H1 (cell line): ENCODE measurements around the gene EIPR1. TPM values are rescaled to one million over a fixed set of nuclear protein-coding genes. Genes with fewer than 3 reads are reported as not detected.
A peak's percentile ranks its signal among the peaks of the same experiment; 100 is the strongest.

ENCODE experiments used
- CTCF ChIA-PET: fragments of 300-600 bp; sonication (Branson Sonifier 250); formaldehyde crosslinking; loops from one replicate; lab custom pipeline; 2021; ENCODE audit not compliant: partially characterized antibody; lab: Charles Lee
- POLR2A ChIA-PET: fragments of 300-600 bp; sonication (Branson Sonifier 250); formaldehyde crosslinking; loops from one replicate; lab custom pipeline; 2021; ENCODE audit warnings: inconsistent platforms; ENCODE audit not compliant: partially characterized antibody; lab: Charles Lee
- DNase-seq, 2 experiments: peaks; one replicate each; pipeline versions ENCODE4 v3.0.0 to v3.0.0-alpha.2; 2010 to 2022; ENCODE audit warnings: low spot score in 2 of 2, low read depth in 1 of 2, mixed read lengths in 1 of 2
- FAIRE-seq: peaks from 2 replicates; lab custom pipeline; 2011; peaks lifted over from hg19 to GRCh38; lab: Jason Lieb, UNC
- H2AFZ ChIP-seq: 2 replicates; pipeline ENCODE4 v1.8.1; 2012; ENCODE audit warnings: low read length, inconsistent platforms
- H2AK5ac ChIP-seq: 2 replicates; pipeline ENCODE4 v1.6.1; 2013; ENCODE audit warnings: low read depth, low read length
- H2BK120ac ChIP-seq: replicated peaks from 2 replicates; pipeline ENCODE3; 2013; ENCODE audit warnings: low read depth, low read length, inconsistent platforms
- H2BK12ac ChIP-seq: 2 replicates; pipeline ENCODE4 v1.6.1; 2013; ENCODE audit warnings: low read depth, low read length
- H2BK15ac ChIP-seq: 2 replicates; pipeline ENCODE4 v1.6.1; 2013; ENCODE audit warnings: low read length
- H2BK20ac ChIP-seq: 2 replicates; pipeline ENCODE4 v1.6.1; 2013; ENCODE audit warnings: low read length
- H2BK5ac ChIP-seq: 2 replicates; pipeline ENCODE4 v1.6.1; 2013; ENCODE audit warnings: low read depth, low read length
- H3K14ac ChIP-seq: 2 replicates; pipeline ENCODE4 v1.6.1; 2013; ENCODE audit warnings: inconsistent platforms; ENCODE audit not compliant: insufficient read length
- H3K18ac ChIP-seq: 2 replicates; pipeline ENCODE4 v1.6.1; 2013; ENCODE audit warnings: low read length; ENCODE audit errors: extremely low read depth
- H3K23ac ChIP-seq: 2 replicates; pipeline ENCODE4 v1.6.1; 2013; ENCODE audit warnings: inconsistent platforms; ENCODE audit not compliant: insufficient read length
- H3K23me2 ChIP-seq: 2 replicates; pipeline ENCODE4 v1.6.1; 2013; ENCODE audit warnings: low read depth, low read length
- H3K27ac ChIP-seq: 2 replicates; pipeline ENCODE4 v1.6.1; 2011; ENCODE audit warnings: low read depth, low read length, inconsistent platforms
- H3K27me3 ChIP-seq, 4 experiments: replicated peaks in 1 of 4; 1 replicate in 1 of 4; 2 replicates in 3 of 4; pipeline versions ENCODE4 v1.6.1 to v1.8.1; 2011 to 2013; ENCODE audit warnings: low read length in 3 of 4, mild to moderate bottlenecking in 3 of 4, inconsistent platforms in 2 of 4, mixed read lengths in 2 of 4, moderate library complexity in 1 of 4; ENCODE audit not compliant: control insufficient read depth in 3 of 4, insufficient read depth in 3 of 4; ENCODE audit errors: extremely low read depth in 1 of 4
- H3K36me3 ChIP-seq, 4 experiments: 2 replicates each; pipeline versions ENCODE4 v1.6.1 to v1.8.1; 2011 to 2013; ENCODE audit warnings: mild to moderate bottlenecking in 4 of 4, low read length in 3 of 4, moderate library complexity in 2 of 4, control low read depth in 1 of 4, inconsistent platforms in 1 of 4; ENCODE audit not compliant: insufficient read depth in 4 of 4, control insufficient read depth in 2 of 4
- H3K4ac ChIP-seq: replicated peaks from 2 replicates; pipeline ENCODE3; 2013; ENCODE audit warnings: low read length, low read depth, mixed read lengths, inconsistent platforms; ENCODE audit not compliant: insufficient read length
- H3K4me1 ChIP-seq, 4 experiments: replicated peaks in 1 of 4; 1 replicate in 1 of 4; 2 replicates in 3 of 4; pipeline versions ENCODE4 v1.6.1 to v1.8.1; 2011 to 2013; ENCODE audit warnings: low read length in 3 of 4, inconsistent platforms in 2 of 4, mixed read lengths in 1 of 4; ENCODE audit not compliant: insufficient read depth in 4 of 4, control insufficient read depth in 3 of 4
- H3K4me2 ChIP-seq, 2 experiments: 2 replicates each; pipeline versions ENCODE4 v1.6.1 to v1.8.1; 2011 to 2013; ENCODE audit warnings: low read depth in 2 of 2, low read length in 2 of 2, control low read depth in 1 of 2, inconsistent platforms in 1 of 2, mild to moderate bottlenecking in 1 of 2; ENCODE audit not compliant: insufficient read depth in 1 of 2
- H3K4me3 ChIP-seq, 4 experiments: fragments of 200-600, 300-600 bp in 1 of 4; sonication (generic), shearing (Covaris generic), sonication (Bioruptor Twin) in 1 of 4; 2 replicates each; pipeline versions ENCODE4 v1.5.1 to v1.8.1; 2011 to 2016; ENCODE audit warnings: low read length in 4 of 4, low read depth in 3 of 4, control low read depth in 2 of 4, inconsistent platforms in 2 of 4, mild to moderate bottlenecking in 2 of 4, mixed read lengths in 1 of 4, moderate library complexity in 1 of 4; ENCODE audit not compliant: insufficient read depth in 2 of 4; ENCODE audit errors: extremely low read depth in 1 of 4
- H3K56ac ChIP-seq: replicated peaks from 2 replicates; pipeline ENCODE3; 2013; ENCODE audit warnings: low read depth, mild to moderate bottlenecking, mixed read lengths, low read length, inconsistent platforms; ENCODE audit not compliant: insufficient read length
- H3K79me1 ChIP-seq: 2 replicates; pipeline ENCODE4 v1.6.1; 2013; ENCODE audit warnings: low read depth, low read length, control low read depth
- H3K79me2 ChIP-seq, 2 experiments: 2 replicates each; pipeline versions ENCODE4 v1.6.1 to v1.8.1; 2012 to 2013; ENCODE audit warnings: low read length in 2 of 2, mild to moderate bottlenecking in 2 of 2, inconsistent platforms in 1 of 2; ENCODE audit not compliant: insufficient read depth in 2 of 2, control insufficient read depth in 1 of 2
- H3K9ac ChIP-seq, 4 experiments: replicated peaks in 1 of 4; 1 replicate in 1 of 4; 2 replicates in 3 of 4; pipeline versions ENCODE4 v1.6.1 to v1.8.1; 2011 to 2013; ENCODE audit warnings: low read depth in 3 of 4, low read length in 3 of 4, control low read depth in 2 of 4, mild to moderate bottlenecking in 2 of 4, moderate library complexity in 2 of 4, inconsistent platforms in 1 of 4; ENCODE audit errors: extremely low read depth in 1 of 4
- H3K9me3 ChIP-seq, 2 experiments: 2 replicates each; pipeline versions ENCODE4 v1.6.1 to v1.8.1; 2012 to 2013; ENCODE audit warnings: mild to moderate bottlenecking in 2 of 2, moderate library complexity in 2 of 2, control low read depth in 1 of 2, inconsistent platforms in 1 of 2, low read depth in 1 of 2, low read length in 1 of 2, mixed read lengths in 1 of 2; ENCODE audit not compliant: insufficient read depth in 2 of 2
- H4K20me1 ChIP-seq, 2 experiments: replicated peaks in 1 of 2; 2 replicates each; pipeline versions ENCODE3 to v1.8.1; 2011 to 2013; ENCODE audit warnings: inconsistent platforms in 2 of 2, low read length in 2 of 2, mild to moderate bottlenecking in 1 of 2; ENCODE audit not compliant: insufficient read depth in 2 of 2, control insufficient read depth in 1 of 2
- H4K5ac ChIP-seq: 2 replicates; pipeline ENCODE4 v1.6.1; 2013; ENCODE audit warnings: low read length, low read depth, mixed read lengths, inconsistent platforms; ENCODE audit not compliant: insufficient read length
- H4K8ac ChIP-seq: 2 replicates; pipeline ENCODE4 v1.8.0; 2013; ENCODE audit warnings: mild to moderate bottlenecking, moderate library complexity, low read length, inconsistent platforms; ENCODE audit not compliant: insufficient read depth; ENCODE audit errors: extremely low read depth
- H4K91ac ChIP-seq: replicated peaks from 2 replicates; pipeline ENCODE3; 2013; ENCODE audit warnings: low read length, mixed read lengths, inconsistent platforms; ENCODE audit not compliant: insufficient read length
- EGR1 ChIP-seq: IDR thresholded peaks from 2 replicates; pipeline ENCODE4 v1.6.1; 2011; ENCODE audit warnings: low read depth, low read length, borderline replicate concordance
- MAX ChIP-seq: IDR thresholded peaks from 2 replicates; pipeline ENCODE4 v1.6.1; 2012; ENCODE audit warnings: inconsistent platforms
- POLR2A ChIP-seq, 2 experiments: IDR thresholded peaks; 1 replicate in 1 of 2; 2 replicates in 1 of 2; pipeline ENCODE4 v1.6.1; 2011; ENCODE audit warnings: low read depth in 2 of 2, low read length in 2 of 2, mild to moderate bottlenecking in 2 of 2; ENCODE audit errors: control extremely low read depth in 1 of 2
- WGBS, 2 experiments: shearing (Covaris generic) in 1 of 2; methylation state at CpG; one replicate each; pipeline versions ENCODE4 v1.1.6 to v1.1.7; 2013 to 2015; ENCODE audit warnings: low lambda C conversion rate in 2 of 2, mixed read lengths in 2 of 2, inconsistent platforms in 1 of 2, low coverage in 1 of 2, missing lambda C conversion rate in 1 of 2; ENCODE audit not compliant: insufficient replicate concordance in 2 of 2, insufficient coverage in 1 of 2, insufficient read length in 1 of 2; ENCODE audit errors: extremely low coverage in 1 of 2, missing lambda C conversion rate in 1 of 2; 5-methylcytosine and 5-hydroxymethylcytosine counted together
- polyA plus RNA-seq, 7 experiments: library from polyadenylated mRNA; depleted of rRNA in 3 of 7; stranded (reverse) in 5 of 7; unstranded in 2 of 7; fragments of >200 nt in 5 of 7; fragments of 200-250 nt in 2 of 7; gene quantifications; 1 replicate in 5 of 7; 2 replicates in 1 of 7; 4 replicates in 1 of 7; pipeline versions ENCODE4 v1.2.1 to v1.2.3, GENCODE V29; 2011 to 2013; ENCODE audit warnings: missing spikeins in 2 of 7, mixed read lengths in 2 of 7
- total RNA-seq: library from RNA; stranded (reverse); fragmentation: NEBNext Ultra II Directional; extraction: Animal tissue kit (Norgen Biotek cat#: 25700); gene quantifications from 2 replicates; pipeline ENCODE4 v1.2.1, GENCODE V29; 2021

Gene EIPR1
- total and polyA plus RNA-seq, 2 of the 8 experiments (the other 6 are each of a cell fraction or from before 2014, with no cell fraction given) = 26.3 to 56.4 TPM

- no peak overlapping the region for H3K4me3 ChIP-seq
- no peak overlapping the region for H3K27ac ChIP-seq
- ChIA-PET CTCF (interaction anchor here (1.0 to 1.1 kb wide), 2 partner anchors 36 to 42 kb away, joined by 3 read pairs; no protein-coding TSS in a partner anchor), POLR2A (interaction anchor here (0.7 kb wide), 1 partner anchor 11 kb away, joined by 4 read pairs; no protein-coding TSS in a partner anchor)
- no peak overlapping the region for H3K9ac ChIP-seq
- no peak overlapping the region for H3K56ac ChIP-seq
- H4K5ac ChIP-seq = no peak overlapping the region
- no peak for FAIRE-seq
- 0 out of 2 replicates have a peak overlapping the region, but pooled peaks have one; percentile 66 for H2BK5ac ChIP-seq
- H3K79me2 ChIP-seq = peaks cover 0 to 9% of the 10 kb centered on the region in 2 experiments; a peak in 2 of 4 replicates
- no peak overlapping the region for H2AFZ ChIP-seq
- H2BK120ac ChIP-seq = no peak overlapping the region
- H3K27me3 ChIP-seq = no peaks in the 10 kb centered on the region
- H3K14ac ChIP-seq = no peak overlapping the region
- no peak overlapping the region for H2AK5ac ChIP-seq
- no peak overlapping the region for H4K8ac ChIP-seq
- H3K4me2 ChIP-seq = no peak overlapping the region
- peaks cover 0 to 7% (median 0%) of the 10 kb centered on the region in 4 experiments; a peak in 1 of 7 replicates for H3K4me1 ChIP-seq
- H3K9me3 ChIP-seq = peaks cover 7% of the 10 kb centered on the region in 2 experiments
- no peak overlapping the region for H2BK20ac ChIP-seq
- no peak for DNase-seq
- no peak overlapping the region for H2BK12ac ChIP-seq
- no peak for TF ChIP-seq MAX
- no peak for TF ChIP-seq EGR1
- no peak for TF ChIP-seq POLR2A (IDR thresholded peaks at IDR 0.05; ENCODE audit: control extremely low read depth in 1 of 2, low read depth in 2 of 2, low read length in 2 of 2)
- no peak overlapping the region for H3K4ac ChIP-seq
- H4K91ac ChIP-seq = no peak overlapping the region
- no peak overlapping the region for H3K23ac ChIP-seq
- H4K20me1 ChIP-seq = peaks cover 0 to 4% of the 10 kb centered on the region in 2 experiments
- WGBS, 2 experiments = 75% methylated on average over 9 of the region's 10 CpGs; no CpG with 5 or more reads in 1 of the 2 experiments
- no peaks in the 10 kb centered on the region for H3K79me1 ChIP-seq
- no peak overlapping the region for H2BK15ac ChIP-seq
- H3K18ac ChIP-seq = no peak overlapping the region
- H3K36me3 ChIP-seq = no peaks in the 10 kb centered on the region
- H3K23me2 ChIP-seq = no peaks in the 10 kb centered on the region
These were observed 162.7 kb downstream of the EIPR1 start for GRCh38 chr2:3214806-3215404.
